Measurements from ENCODE around the gene CCNJL.

Gene CCNJL

DNA sequence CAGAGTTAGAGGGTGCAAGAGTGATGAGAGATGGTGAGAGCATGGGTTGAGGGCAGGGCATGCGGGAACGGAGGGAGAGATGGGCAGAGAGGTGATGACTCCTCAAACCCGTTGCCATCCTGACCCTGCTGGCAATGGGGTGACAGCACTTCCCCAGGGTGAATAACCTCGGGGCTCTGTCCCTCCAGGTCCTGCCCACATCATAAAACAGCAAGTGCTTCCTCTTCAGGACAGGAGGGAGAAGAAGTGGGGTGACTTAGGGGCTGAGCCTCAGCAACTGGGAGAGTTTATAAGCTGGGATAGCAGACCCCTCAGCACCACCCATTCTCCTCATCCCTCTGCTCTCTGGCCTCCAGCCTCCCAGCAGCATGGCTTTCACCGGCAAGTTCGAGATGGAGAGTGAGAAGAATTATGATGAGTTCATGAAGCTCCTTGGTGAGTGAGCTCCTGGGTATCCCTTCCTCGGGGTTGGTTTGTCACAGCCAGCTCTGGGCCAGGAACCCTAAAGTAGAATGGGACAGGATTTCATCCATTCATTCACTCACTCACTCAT, 83.1 kb downstream of the CCNJL start, which contains the start of gene FABP6:
TSS of gene FABP6 (plus strand) at position 317 of the 553 bp plus-strand sequence. CDS start at position 369, 52 bp downstream.
- DNase-seq: no peak
- TF ChIP-seq GATA1 (IDR thresholded peaks at IDR 0.05; ENCODE audit: low read depth, low read length) (no peak), POLR2A (IDR thresholded peaks at IDR 0.05; ENCODE audit: low read length) (no peak)

DNA sequence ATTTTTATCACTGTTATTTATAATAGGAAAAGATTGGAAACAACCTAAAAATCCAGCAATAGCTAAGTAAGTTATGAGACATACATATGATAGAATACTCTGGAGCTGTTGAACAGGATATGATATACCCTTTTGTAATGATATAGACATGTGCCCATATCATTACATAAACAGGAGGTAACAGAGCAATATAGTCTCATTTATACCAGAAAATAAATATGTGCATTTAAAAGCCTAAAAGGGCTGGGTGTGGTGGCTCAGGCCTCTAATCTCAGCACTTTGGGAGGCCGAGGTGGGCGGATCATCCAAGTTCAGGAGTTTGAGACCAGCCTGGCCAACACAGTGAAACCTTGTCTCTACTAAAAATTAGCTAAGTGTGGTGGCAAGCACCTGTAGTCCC, 85.4 kb downstream of the CCNJL start:
- DNase-seq: no peak
- TF ChIP-seq POLR2A (IDR thresholded peaks at IDR 0.05; ENCODE audit: low read length): no peak
- no peak for TF ChIP-seq GATA1 (IDR thresholded peaks at IDR 0.05; ENCODE audit: low read depth, low read length)

DNA sequence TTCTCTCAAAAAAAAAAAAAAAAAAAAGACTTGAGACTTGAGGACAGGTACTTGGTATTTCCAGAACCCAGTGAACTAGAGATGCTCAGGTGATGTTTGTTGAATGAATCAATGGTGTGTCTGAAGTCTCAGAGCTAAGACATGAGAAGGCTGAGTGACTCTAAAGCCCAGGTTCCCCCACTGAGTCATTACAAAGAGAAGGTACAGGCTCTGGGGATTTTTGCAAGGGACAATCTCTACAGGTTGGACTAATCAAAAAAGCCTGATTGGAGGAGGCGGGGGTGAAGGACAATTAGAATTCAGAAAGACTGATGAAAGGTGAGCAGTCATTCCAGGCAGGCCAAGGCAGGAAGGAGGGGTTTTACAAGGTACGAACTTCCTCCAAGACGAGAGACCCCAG, 91.3 kb downstream of the CCNJL start:
- TF ChIP-seq POLR2A (IDR thresholded peaks at IDR 0.05; ENCODE audit: low read length) (no peak), GATA1 (IDR thresholded peaks at IDR 0.05; ENCODE audit: low read depth, low read length) (no peak)
- no peak for DNase-seq

DNA sequence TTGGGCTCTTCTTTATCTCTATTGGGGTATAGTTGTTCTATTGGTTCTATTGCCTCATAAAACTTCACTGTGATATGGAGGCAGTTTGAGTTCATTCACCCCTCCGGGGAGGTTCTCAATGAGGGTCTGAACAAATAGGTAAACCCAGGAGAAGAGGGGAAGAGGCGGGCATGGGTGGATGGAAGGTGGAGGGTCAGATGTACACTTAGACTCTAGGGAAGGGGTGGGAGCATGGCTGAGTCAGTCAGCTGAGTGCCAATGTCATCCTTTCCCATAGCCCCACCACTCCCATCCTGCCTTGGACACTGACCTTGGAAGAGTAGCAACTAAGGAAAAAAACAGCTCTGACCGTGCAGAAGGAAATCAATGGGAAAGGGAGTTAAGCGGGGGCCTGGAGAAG, 93.0 kb downstream of the CCNJL start:
- DNase-seq: no peak
- TF ChIP-seq GATA1 (IDR thresholded peaks at IDR 0.05; ENCODE audit: low read depth, low read length) (no peak), POLR2A (IDR thresholded peaks at IDR 0.05; ENCODE audit: low read length) (no peak)

DNA sequence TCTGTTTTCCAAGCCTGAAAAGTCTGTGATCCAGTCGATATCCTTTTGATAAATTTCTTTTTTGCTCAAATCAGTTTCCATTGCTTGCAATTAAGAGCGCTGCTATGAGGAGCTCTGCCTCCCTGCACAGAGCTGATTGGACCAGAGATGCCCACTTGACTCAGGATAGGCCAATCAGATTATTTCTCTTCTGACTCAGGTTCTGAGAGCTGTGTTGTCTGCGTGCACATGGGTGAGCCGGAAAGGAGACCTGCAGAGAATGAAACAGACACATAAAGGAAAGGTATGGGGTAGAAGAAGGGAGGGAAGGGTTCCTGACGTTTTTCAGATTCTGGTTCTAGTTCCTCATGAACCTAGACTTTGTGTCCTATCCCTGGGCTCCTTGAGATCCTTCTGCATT, 98.8 kb downstream of the CCNJL start:
- DNase-seq: no peak
- TF ChIP-seq GATA1 (IDR thresholded peaks at IDR 0.05; ENCODE audit: low read depth, low read length) (no peak), POLR2A (IDR thresholded peaks at IDR 0.05; ENCODE audit: low read length) (no peak)

DNA sequence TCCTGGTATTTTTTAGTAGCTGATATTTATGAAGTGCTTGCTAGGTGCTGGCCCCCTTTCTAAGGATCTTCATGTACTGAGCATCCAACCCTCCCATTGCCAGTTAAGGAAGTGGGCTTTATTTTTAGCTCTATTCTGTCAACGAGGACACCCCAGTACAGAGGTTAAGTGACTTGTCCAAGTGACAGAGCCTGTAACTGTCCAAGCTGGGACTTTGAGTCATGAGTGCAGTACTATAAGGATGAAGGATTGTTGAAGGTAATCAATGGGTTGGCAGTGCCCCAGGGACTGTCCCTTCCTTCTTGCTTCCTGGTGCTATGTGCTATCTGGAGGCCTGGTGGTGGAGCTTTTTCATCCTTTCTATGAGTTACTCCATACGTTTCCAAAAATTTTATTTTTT, 101.0 kb downstream of the CCNJL start:
- TF ChIP-seq POLR2A (IDR thresholded peaks at IDR 0.05; ENCODE audit: low read length): no peak
- no peak for DNase-seq

DNA sequence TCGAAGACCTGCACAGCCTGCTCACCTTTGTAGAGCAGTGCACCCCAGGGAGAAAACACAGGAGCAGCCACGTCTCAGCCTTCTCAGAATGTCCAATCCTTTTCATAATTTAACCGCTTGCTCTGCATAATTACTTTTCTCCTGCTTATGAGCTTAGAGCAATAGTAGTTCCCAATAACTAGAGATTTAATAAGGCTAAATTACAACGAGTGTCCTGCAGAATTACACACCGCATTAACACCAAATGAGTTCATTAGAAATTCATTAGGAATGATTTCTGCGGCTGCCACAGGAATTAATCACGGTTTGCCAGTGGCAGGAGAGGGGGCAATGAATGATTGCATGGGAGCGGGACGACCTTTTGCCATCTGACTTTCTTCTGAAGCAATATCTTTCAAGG, 101.8 kb downstream of the CCNJL start:
- TF ChIP-seq POLR2A (IDR thresholded peaks at IDR 0.05; ENCODE audit: low read length): no peak
- TF ChIP-seq GATA1 (IDR thresholded peaks at IDR 0.05; ENCODE audit: low read depth, low read length): no peak
- no peak for DNase-seq

DNA sequence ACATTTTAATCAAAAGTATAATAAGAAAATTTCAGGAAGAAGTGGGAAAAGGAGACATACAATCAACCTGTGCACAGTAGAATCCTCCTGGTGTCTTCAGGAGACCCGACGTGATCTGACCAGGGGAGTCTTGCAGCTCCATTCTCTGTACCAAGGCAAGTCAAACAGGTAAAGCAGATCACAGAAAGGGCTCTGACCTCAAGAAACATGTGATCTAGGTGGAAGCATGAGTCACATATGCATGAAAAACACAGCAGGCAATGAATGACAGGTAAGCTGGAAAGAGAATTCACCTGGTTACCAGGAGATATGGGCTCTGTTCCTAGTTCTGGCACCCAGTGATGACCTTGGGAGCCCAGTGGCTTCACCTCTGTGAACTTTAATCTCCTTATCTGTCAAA, 102.4 kb downstream of the CCNJL start:
- DNase-seq: no peak
- TF ChIP-seq POLR2A (IDR thresholded peaks at IDR 0.05; ENCODE audit: low read length): no peak
- TF ChIP-seq GATA1 (IDR thresholded peaks at IDR 0.05; ENCODE audit: low read depth, low read length): no peak

DNA sequence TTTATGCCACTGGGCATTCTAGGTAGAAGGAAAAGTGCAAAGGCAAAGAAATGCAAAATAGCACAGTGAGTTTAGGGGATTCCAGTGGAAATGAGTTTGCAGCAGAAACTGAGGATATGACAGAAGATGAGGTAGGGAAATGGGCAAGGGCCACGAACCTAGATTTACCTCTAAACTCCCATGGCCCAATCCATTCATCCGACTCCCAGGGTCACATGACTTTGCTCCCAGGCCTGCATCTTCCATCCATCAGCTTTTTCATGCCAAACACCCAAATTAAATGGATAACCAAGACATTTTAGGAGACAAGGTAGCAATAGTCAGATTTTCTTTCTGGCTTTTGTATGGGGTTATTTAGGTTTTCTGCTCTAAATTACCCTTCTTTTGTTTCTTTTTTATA, 105.3 kb downstream of the CCNJL start:
- TF ChIP-seq POLR2A (IDR thresholded peaks at IDR 0.05; ENCODE audit: low read length) (no peak), GATA1 (IDR thresholded peaks at IDR 0.05; ENCODE audit: low read depth, low read length) (no peak)
- DNase-seq: no peak

Measured in erythroblast (primary cell).